Gastrocnemius medialis (tissue), 4 donors: ENCODE results near the gene METTL22. TPM values are rescaled to one million over a fixed set of nuclear protein-coding genes. Genes with fewer than 3 reads are reported as not detected.

Experiments used
- ATAC-seq, 2 donors: fragments of 150-250 bp; one replicate each; pipeline ENCODE4 v1.9.1; 2016
- DNase-seq, 2 donors: peaks; one replicate each; pipeline ENCODE4 v3.0.0-alpha.2; 2019
- H3K27ac ChIP-seq, 4 donors: fragments of 200-600 bp; sonication (generic); 1 replicate in 1 of 4; 2 replicates in 3 of 4; pipeline ENCODE4 v1.5.1; 2016 to 2018; ENCODE audit warnings: mild to moderate bottlenecking in 2 of 4, moderate library complexity in 1 of 4
- H3K27me3 ChIP-seq, 3 donors: fragments of 200-600 bp; sonication (generic) in 2 of 3; 1 replicate in 1 of 3; 2 replicates in 2 of 3; pipeline versions ENCODE4 v1.5.1 to v1.6.0; 2016 to 2019; ENCODE audit warnings: mild to moderate bottlenecking in 1 of 3, moderate library complexity in 1 of 3
- H3K36me3 ChIP-seq, 2 donors: fragments of 200-600 bp; sonication (generic) in 1 of 2; one replicate each; pipeline ENCODE4 v1.5.1; 2017 to 2018
- H3K4me1 ChIP-seq, 2 donors: fragments of 200-600 bp; sonication (generic) in 1 of 2; one replicate each; pipeline ENCODE4 v1.5.1; 2016 to 2017; ENCODE audit warnings: mild to moderate bottlenecking in 2 of 2
- H3K4me3 ChIP-seq, 4 donors: fragments of 200-600 bp; sonication (generic) in 3 of 4; 1 replicate in 1 of 4; 2 replicates in 3 of 4; pipeline ENCODE4 v1.5.1; 2016 to 2019; ENCODE audit warnings: mild to moderate bottlenecking in 2 of 4
- H3K9me3 ChIP-seq, 3 donors: fragments of 200-600 bp; sonication (generic) in 2 of 3; 1 replicate in 1 of 3; 2 replicates in 2 of 3; pipeline ENCODE4 v1.5.1; 2016 to 2019
- CTCF ChIP-seq, 5 experiments: fragments of 450-650 bp in 3 of 5; fragments of 200-600 bp in 2 of 5; sonication (generic) in 2 of 5; IDR thresholded peaks in 4 of 5; conservative IDR thresholded peaks in 1 of 5; 1 replicate in 4 of 5; 2 replicates in 1 of 5; pipeline ENCODE4 v1.5.1; 2016 to 2019; ENCODE audit warnings: antibody characterized with exemption in 5 of 5, mild to moderate bottlenecking in 3 of 5, moderate library complexity in 3 of 5
- POLR2A ChIP-seq, 2 donors: fragments of 450-650 bp; IDR thresholded peaks; one replicate each; pipeline ENCODE4 v1.6.1; 2017; ENCODE audit warnings: antibody characterized with exemption in 2 of 2, mild to moderate bottlenecking in 2 of 2, moderate library complexity in 2 of 2
- in situ Hi-C, 4 donors: fragments of 200-750 bp; cut with MboI; loops; one replicate each; pipeline versions ENCODE4 v1.15.0 to v1.8.0; 2017; ENCODE audit warnings: low sequenced_read_pairs in 4 of 4
- intact Hi-C: fragments of 100-400 bp; cut with DNase I; formaldehyde crosslinking; loops from one replicate; pipeline ENCODE4 v1.15.1; 2023; ENCODE audit warnings: low total_unique reads
- total RNA-seq, 4 donors: library from RNA; depleted of rRNA; stranded (reverse); fragments of >200 nt; gene quantifications; one replicate each; pipeline versions ENCODE4 v1.1.0 to v1.2.3, GENCODE V29; 2016

The METTL22 gene
- total RNA-seq, 4 donors from 2014 or later, result 28.8 to 71.5 (median 51.5) TPM

DNA sequence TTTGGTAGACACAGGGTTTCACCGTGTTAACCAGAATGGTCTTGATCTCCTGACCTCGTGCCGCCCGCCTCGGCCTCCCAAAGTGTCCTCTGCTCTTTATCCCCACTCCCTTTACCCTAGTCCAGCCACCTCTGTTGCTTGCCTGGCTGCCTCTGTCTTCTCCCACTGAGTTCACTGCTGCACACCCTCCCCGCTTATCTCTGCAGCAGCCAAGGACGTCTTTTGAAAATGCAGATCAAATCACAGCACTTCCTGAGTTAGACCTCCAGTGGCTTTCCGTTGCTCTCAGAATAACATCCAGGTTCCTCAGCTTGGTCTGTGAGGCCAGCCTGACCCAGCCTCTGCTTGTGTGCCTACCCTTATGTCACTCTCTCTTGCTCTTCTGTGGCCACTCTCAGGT lies 5.4 kb downstream of the METTL22 start:
- intact Hi-C loops (no loop called here), in situ Hi-C loops (no loop called here)
- H3K27me3 ChIP-seq, result no peaks in the 10 kb centered on the region
- ATAC-seq (no peak), DNase-seq (no peak)
- TF ChIP-seq CTCF (IDR thresholded peaks at IDR 0.05 in 4 of 5, conservative IDR thresholded peaks at IDR 0.05 in 1 of 5) (no peak), POLR2A (IDR thresholded peaks at IDR 0.05) (no peak)
- H3K9me3 ChIP-seq, result no peaks in the 10 kb centered on the region
- H3K4me1 ChIP-seq, result peaks cover 21 to 27% of the 10 kb centered on the region in 2 donors
- H3K4me3 ChIP-seq, result no peak overlapping the region
- no peak overlapping the region for H3K27ac ChIP-seq
- peaks cover 0 to 60% of the 10 kb centered on the region in 2 donors for H3K36me3 ChIP-seq

GRCh38 chr16:8627456-8627855 lies 6.0 kb downstream of the METTL22 start:
- Histone ChIP-seq H3K9me3 (no peaks in the 10 kb centered on the region), H3K27ac (no peak overlapping the region), H3K4me1 (peaks cover 18 to 24% of the 10 kb centered on the region in 2 donors), H3K4me3 (no peak overlapping the region), H3K36me3 (peaks cover 0 to 65% of the 10 kb centered on the region in 2 donors), H3K27me3 (no peaks in the 10 kb centered on the region)
- no peak for TF ChIP-seq CTCF (IDR thresholded peaks at IDR 0.05 in 4 of 5, conservative IDR thresholded peaks at IDR 0.05 in 1 of 5)
- TF ChIP-seq POLR2A (IDR thresholded peaks at IDR 0.05), result no peak
- DNase-seq (no peak), ATAC-seq (no peak)
- intact Hi-C loops (no loop called here), in situ Hi-C loops (no loop called here)

DNA sequence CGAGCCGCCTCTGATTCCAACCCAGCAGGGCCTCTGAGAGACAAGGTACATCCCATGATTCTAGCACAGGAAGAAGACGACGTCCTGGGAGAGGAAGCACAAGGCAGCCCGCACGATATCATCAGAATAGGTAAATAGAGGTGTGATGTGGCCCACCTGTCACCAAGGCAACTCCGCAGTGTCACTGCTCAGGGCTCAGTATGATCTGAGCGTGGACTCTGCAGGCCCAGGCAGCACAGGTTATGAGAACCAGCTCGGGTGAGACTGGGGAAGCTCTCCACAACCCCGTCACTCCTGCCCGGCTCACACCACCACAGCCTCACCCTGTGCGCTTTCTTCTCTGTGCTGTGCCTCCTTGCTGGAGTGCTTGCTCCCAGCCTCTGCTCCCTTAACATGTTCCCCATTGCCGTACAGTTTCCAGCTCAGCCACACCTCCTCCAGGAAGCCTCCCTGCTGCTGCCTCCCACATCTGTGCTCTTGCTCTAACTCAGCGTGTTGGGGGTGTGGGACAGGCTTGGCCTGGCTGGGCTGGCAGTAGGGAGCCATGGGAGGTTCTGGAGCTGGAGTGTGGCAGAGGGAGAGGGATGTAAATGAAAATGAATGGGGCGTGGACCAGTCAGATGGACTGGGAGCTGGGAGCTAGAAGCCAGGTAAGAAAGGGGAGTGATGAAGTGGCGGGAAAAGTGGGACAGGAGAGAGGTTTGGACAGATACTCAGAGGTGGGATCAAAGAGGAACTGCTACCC lies 7.7 kb downstream of the METTL22 start:
- ATAC-seq (no peak), DNase-seq (no peak)
- Histone ChIP-seq H3K36me3 (peaks cover 0 to 76% of the 10 kb centered on the region in 2 donors), H3K4me3 (no peak overlapping the region), H3K27me3 (no peaks in the 10 kb centered on the region), H3K9me3 (no peaks in the 10 kb centered on the region), H3K27ac (no peak overlapping the region), H3K4me1 (peaks cover 3 to 9% of the 10 kb centered on the region in 2 donors)
- in situ Hi-C loops (no loop called here), intact Hi-C loops (no loop called here)
- no peak for TF ChIP-seq CTCF (IDR thresholded peaks at IDR 0.05 in 4 of 5, conservative IDR thresholded peaks at IDR 0.05 in 1 of 5)
- no peak for TF ChIP-seq POLR2A (IDR thresholded peaks at IDR 0.05)

DNA sequence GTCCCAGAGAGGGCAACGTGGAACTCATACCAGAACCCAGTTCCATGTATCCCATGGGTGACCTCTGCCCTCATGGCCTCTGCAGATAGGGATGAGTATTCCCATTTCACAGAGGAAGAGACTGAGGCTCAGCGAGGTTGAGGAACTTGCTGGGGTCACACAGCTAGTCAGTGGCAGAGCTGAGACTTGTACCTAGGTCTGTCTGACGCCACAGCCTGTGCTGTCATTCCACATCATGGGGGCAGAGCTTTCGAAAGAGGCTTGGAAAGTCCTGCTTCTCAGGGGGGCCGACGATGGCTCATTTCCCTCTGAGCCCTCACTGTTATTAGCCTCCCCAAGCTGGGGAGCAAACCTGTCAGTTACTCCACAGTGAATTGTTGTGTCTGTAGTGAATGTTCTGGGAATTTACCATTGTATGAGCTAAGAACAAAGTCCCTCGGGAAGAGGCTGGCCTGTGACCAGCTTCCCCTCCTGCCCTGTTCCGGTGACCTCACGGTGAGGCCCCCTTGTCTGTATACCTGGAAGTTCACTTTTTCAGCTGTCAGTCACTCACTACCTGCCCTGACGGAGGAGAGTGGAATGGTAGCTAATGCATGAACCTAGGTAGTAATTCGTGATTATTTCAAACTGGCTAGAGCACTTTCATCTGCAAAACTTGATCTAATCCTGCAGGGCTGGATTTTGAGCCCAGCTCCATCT lies 8.9 kb downstream of the METTL22 start:
- intact Hi-C loops, result no loop called here
- DNase-seq, result no peak
- in situ Hi-C loops, result no loop called here

More for the DNA sequence above, 8.9 kb downstream of the METTL22 start:
- Histone ChIP-seq H3K27ac (no peak overlapping the region), H3K27me3 (no peaks in the 10 kb centered on the region), H3K36me3 (peaks cover 0 to 88% of the 10 kb centered on the region in 2 donors), H3K4me1 (peaks cover 0 to 3% of the 10 kb centered on the region in 2 donors), H3K4me3 (no peak overlapping the region), H3K9me3 (no peaks in the 10 kb centered on the region)
- TF ChIP-seq POLR2A (IDR thresholded peaks at IDR 0.05) (no peak), CTCF (IDR thresholded peaks at IDR 0.05 in 4 of 5, conservative IDR thresholded peaks at IDR 0.05 in 1 of 5) (no peak)
- no peak for ATAC-seq
